Measurements from ENCODE around the gene ATP6AP2.

Gene ATP6AP2

DNA sequence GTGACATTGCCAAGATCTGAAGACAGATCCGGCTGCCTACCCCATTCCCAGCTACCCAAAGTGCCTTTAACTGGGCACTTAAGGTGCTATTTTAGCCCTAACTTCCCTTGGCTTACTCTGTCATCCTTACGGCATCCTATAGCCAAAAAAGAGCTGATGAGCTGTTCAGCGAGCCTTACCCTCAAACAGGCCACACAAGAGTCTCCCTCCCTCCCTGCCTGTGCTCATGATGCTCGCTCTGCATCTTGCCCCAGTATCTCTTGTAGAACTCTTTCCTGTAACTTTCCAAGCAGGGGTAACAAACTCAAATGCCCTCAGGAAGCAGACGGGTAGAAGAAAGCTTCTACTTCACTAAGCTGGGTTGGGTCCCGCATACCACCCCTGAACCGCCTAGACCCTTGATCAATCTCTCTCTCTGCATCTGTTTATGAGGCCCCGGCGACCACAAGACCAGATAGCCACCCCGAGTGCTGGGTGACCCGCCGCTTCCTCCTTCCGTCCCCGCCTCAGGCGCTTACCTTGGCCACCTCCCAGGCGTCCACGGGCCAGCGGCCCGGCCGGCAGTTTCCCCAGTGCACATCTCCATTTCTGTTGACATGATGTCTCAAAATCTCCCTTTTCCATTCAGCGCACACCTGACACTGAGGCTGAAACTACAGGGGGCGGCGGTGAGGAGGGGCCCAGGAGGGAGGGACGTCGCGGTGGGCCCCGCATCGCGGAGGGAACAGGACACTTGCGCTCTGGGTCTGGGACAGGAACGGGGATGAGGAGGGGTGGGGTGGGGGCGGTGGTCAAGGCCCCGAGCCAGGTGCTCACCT, 65.9 kb downstream of the ATP6AP2 start:
- no peak for DNase-seq

DNA sequence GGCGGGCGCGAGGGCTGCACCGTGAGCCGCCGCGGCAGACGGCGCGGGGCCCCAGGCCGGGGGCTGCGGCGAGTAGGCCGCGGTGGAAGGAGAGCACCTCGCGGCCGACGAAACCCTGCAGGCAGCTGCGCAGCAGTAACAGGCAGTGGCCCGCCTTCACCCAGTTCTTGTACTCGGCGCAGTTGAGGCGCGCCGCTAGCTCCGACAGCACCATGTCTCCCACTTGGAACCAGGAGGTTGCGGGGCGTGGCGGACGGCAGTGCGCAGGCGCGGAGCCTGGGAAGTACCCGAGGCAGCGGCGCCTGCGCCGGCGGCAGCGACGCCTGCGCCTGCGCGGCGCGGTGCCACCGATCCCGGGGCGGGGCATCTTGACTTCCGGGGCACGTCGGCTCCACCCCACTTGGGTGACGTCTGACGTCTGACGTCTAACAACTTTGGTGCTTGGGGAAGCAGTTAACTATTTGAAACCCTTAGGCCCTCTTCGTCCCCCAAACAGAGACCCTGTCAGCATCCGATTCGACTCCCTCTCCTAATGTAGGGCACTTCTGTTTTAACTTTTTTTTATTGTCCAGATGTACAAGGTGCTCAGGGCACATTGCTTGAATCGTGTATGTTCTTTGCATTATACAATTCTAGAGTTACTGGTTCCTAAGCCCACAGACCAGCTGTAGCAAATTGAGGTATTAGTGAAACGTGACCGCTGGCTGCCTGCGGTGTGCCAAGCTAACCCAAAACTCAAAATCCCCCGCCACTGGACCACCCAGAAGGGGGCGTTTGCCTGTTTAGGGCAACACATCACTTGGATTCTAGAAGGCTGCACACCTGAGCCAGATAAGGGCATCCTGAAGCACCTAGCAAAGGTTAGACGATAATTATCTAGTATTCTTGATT, 66.8 kb downstream of the ATP6AP2 start, which contains the start of gene CXorf38:
Gene CXorf38 (minus strand): TSS at position 255 of the 891 bp plus-strand sequence. CDS start 41 bp downstream, at position 214.
- DNase-seq: peak; percentile 25 to 43

GRCh38 chrX:40651620-40652223, 71.0 kb downstream of the ATP6AP2 start:
- peak in 1 of 2 experiments; percentile 60 for DNase-seq

- DNase-seq: no peak
Observed at GRCh38 chrX:40652664-40653063, 71.9 kb downstream of the ATP6AP2 start.

GRCh38 chrX:40653535-40653934, 72.8 kb downstream of the ATP6AP2 start:
- no peak for DNase-seq
